GM18499 (cell line): Measurements from ENCODE around the gene TIMM8B.
"Not testable (repeated sequence)": the region's sequence is repeated elsewhere in the genome, so short reads cannot be mapped to it uniquely, and the experiment has no call there.

Source experiments
- ATAC-seq: cut with Tn5 transposase; IDR thresholded peaks from one replicate; pipeline ENCODE4 v1.9.1; 2021; ENCODE audit warnings: moderate number of reproducible peaks; ENCODE audit not compliant: insufficient read depth, unreplicated experiment

TIMM8B gene

DNA sequence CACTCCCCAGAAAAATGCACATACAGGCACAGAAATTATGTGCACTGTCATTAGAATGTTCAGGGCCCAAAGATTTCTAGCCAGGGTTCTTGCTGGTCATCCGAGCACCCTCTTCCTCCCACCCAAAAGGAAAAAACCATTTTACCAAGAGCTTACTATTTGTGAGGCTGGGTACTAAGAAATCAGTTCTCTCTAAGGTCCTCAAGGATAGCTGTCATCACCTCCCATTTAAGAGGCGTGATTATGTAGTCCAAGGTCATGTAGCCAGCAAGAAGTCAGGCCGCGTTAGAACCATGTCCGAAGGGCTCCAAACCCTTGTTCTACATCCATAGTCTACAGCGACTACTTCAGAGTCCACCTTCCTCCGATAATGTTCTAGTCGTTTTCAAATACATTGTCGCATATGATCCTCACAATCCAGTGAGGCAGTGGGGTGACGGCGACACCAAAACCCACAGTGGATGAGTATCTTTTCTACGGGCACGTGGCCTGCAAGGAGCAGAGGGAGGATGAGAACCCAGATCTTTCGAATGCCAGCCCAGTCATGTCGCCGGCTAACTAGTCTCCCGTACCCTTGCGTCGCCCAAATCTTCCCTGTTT lies 634 bp downstream of the TIMM8B start:
- peak; percentile 13 for ATAC-seq

DNA sequence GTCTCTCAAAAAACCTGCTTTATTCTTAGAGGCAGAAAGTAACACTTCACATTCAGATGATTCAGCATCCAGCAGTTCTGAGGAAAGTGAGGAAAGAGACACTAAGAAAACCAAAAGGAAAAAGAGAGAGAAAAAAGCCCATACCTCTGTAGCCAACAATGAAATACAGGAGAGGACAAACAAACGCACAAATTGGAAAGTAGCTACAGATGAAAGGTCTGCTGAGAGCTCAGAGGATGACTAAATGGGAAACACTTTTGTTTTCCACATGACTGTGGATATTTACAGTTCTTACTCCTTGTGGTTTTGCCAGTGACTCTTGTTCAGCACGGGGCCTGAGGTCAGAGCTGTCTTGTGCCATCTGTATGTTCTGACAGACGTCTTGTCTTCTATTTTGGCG lies 3.8 kb downstream of the TIMM8B start:
- ATAC-seq = no peak

DNA sequence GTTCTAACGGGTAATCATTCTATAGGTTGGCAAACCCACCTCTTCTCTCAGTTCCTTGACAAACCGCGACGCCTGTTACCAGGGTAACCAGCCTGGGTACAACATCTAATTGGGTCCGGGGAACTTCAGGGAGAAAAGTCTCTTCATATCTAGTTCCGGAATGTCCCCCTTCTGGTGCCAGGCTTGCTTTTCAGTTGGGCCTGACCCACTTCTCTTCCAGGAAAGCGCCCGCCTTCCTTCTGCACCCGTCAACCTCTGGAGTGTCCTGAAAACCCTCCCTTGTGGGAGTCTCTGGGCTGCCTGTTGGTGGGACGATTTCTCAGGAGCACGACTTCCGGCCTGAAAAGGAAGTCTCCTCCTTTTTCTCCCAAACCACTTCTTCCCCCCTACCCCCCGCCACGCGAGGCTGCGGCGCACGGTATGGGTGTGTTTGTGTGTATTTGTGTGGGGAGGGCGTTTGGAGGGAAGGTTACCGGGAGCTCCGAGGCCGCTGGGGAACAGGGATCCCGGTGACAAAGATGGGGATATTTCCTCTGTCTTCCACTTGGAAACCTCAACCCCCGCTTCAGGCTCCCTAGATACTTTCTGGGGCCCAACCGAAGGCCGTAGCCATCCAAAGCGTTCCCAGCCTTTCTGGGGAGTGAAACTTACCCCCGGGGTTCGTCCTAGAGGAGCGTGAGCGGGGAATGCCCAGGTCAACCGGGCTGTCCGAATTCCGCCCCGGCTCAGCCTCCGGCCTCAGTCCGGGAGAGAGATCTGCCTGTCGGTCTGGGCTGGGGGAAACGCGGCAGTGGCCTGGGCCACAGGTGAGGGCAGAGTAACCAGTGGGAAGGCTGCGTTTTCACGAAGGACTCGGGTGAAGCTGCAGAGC lies 12.4 kb downstream of the TIMM8B start, which contains the start of the genes NKAPD1 and PIH1D2:
TSS of gene NKAPD1 (plus strand) at position 359 of the 871 bp plus-strand sequence. CDS start 1,276 bp downstream, outside the sequence.
TSS of gene PIH1D2 (minus strand) at position 77 of the 871 bp plus-strand sequence. CDS start 843 bp downstream, outside the sequence.
- ATAC-seq = peak; percentile 60

DNA sequence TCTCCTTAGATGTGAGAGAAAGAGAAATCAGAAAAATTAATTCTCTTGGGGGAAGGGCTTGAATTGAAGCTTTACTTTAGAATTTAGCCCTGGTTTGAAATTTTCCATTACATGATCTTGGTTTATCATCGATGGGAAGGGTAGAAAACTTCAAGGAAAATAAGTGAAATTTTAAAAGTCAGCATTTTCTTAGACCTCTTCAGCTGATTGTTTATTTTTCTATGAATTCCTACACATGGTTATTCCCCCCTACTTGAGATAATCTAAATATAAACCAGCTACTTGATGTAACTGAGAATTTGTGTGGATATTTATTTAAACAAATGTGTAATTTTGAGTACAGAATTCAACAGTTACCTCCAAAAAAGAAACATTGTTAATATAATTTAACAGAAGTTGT lies 23.6 kb downstream of the TIMM8B start:
- no peak for ATAC-seq

DNA sequence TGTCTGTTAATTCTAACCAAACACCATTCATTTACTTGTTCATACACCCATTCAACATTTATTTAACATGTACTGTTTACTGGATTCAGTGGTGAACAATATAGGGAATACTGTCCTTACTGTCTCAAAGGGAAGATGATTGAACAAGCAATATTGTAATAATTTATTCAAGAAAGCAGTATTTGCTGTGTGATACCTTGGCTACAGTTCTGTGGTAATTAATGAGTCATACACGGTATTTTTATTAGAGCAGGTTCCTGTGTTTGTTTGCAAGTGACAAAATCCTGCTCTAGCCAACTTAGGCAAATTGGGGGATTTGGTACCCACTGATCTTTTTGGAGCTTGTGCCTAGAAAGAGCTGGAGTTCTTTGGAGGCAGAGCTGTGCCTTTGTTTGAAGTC lies 28.5 kb downstream of the TIMM8B start:
- ATAC-seq = no peak

DNA sequence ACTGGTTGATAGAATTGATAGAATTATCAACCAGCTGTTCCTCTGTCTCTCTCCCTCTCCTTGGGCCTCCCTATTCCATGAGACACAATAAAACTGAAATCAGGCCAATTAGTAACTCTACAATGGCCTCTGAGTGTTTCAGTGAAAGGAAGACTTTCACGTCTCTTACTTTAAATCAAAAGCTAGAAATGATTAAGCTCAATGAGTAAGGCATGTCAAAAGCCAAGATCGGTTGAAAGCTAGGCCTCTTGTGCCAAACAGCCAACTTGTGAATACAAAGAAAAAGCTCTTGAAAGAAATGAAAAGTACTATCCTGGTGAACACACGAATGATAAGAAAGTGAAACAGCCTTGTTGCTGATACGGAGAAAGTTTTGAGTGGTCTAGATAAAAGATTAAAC lies 29.4 kb downstream of the TIMM8B start:
- no peak for ATAC-seq

DNA sequence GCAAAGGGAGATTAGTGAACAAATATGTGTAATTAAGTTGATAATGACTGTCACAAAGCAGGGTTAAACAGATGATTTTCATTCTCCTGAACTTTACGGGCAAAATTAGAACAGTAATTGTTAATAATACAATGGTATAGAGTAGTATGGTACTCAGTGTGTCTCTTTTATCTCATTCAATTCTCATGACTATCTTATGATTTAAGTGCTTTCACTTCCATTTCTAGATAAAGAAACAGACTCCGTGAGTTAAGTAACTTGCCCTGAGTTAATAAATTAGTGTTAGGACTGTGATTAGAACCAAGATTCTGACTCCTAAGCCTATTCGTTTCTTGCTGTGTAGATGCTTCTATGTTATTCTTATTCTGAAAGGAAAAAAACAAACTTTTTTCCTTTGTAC lies 34.8 kb downstream of the TIMM8B start:
- ATAC-seq = no peak

DNA sequence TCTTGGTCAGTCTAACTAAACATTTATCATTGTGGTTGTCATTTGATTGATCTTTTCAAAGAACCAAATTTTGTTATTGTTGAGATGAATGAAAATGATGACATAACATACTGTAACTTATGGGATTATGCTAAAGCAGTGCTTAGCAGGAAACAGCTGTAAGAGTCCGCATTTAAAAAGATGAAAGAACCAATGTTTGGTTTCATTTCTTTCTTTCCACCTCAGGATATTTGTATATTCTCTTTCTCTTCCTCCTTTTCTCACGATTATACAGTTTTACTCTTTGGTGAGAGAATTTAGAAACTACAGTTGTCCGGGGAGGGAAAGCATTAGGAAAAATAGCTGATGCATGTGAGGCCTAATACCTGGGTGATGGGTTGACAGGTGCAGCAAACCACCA lies 35.8 kb downstream of the TIMM8B start:
- peak; percentile 75 for ATAC-seq

DNA sequence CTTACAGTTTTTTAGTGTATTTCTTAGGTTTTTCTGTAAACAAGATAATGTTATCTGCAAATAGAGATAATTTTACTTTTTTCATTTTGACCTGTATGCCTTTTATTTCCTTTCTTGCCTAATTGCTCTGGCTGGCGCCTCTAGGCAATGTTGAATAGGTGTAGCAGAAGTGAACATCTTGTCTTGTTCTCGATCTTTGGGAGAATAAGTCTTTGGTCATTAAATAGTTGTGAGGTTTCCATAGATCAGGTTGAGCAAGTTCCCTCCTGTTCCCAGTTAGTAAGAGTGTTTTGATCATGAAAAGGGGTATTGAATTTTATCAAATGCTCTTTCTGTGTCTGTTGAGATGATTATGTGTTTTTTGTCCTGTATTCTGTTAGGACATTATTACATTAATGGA lies 36.8 kb downstream of the TIMM8B start:
- no peak for ATAC-seq

DNA sequence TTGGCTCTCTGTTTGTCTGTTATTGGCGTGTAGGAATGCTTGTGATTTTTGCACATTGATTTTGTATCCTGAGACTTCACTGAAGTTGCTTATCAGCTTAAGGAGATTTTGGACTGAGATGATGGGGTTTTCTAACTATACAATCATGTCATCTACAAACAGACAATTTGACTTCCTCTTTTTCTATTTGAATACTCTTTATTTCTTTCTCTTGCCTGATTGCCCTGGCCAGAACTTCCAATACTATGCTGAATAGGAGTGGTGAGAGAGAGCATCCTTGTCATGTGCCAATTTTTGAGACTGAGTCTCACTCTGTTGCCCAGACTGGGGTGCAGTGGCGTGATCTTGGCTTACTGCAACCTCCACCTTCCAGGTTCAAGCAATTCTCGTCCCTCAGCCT lies 38.3 kb downstream of the TIMM8B start:
- not testable (repeated sequence) for ATAC-seq

DNA sequence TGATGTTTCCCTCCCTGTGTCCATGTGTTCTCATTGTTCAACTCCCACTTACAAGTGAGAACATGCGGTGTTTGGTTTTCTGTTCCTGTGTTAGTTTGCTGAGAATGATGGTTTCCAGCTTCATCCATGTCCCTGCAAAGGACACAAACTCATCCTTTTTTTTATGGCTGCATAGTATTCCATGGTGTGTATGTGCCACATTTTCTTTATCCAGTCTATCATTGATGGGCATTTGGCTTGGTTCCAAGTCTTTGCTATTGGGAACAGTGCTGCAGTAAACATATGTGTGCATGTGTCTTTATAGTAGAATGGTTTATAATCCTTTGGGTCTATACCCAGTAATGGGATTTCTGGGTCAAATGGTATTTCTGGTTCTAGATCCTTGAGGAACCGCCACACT lies 39.9 kb downstream of the TIMM8B start:
- not testable (repeated sequence) for ATAC-seq

DNA sequence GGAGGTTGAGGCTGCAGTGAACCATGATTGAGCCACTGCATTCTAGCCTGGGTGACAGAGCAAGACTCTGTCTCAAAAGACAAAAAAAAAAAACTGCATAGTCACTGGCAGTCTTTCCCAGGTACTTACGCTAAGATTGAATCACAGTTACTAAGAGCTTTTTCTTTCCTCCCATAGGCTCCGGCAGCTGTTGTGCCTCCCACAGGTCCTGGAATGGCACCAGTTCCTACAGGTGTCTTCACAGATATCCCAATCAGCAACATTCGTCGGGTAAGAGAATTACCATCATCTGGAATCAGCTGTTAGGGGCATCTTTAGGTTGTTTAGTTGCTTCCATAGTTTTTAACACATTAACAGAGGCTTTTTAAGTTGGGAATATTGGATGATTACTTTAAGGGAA lies 41.6 kb downstream of the TIMM8B start:
- ATAC-seq = no peak

DNA sequence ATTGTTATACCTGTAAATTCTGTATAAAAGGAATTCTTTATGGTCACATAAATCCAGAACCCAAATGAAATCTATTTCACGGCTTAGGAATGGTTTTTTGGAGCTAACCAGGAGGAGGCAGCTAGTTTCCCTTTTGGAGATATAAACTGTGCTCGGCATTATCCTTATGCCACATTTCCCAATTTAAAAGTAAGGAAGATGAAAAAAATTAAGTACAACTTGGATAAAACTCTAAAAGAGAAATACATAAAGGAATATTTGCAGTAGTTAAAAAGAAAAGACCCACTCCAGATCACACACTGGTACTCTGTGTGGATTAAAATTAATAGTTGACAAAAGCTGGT lies 43.6 kb downstream of the TIMM8B start:
- no peak for ATAC-seq

DNA sequence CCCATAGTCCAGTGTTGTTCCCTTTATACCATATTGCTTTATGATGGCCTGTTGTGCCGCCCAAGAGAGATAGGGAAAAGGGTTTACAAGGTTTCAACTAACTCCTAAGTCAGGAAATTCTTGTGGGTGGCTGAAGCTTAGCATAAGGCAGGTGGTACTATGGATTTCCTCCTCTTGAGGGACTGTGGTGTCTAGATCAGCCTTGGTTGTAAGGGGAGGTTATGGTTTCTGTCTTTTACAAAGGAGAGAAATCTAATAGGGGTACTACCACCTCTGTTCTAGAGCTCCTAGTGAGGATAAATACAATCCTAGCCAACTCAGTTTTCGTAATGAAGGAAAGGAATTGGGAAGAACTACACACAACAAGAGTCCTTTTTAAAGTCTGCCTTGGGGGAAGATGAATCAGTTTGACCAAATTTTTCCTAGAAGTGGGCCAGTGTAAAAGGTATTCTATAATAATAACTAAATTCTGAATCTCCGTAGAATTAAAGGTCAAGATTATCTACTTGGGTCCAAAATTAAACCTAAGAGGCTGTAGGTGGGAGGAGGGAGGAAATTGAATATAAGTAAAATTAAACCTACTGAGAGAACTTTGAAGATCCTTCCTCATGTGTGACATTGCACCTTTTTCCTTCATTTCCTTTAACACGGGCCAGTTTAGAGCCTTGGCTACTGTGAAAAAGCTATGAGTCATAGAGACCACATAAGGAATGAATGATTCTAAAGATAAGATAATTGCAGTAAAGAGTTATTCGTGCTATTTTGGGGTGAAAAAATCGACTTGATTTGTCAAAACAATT lies 44.2 kb downstream of the TIMM8B start:
- no peak for ATAC-seq

DNA sequence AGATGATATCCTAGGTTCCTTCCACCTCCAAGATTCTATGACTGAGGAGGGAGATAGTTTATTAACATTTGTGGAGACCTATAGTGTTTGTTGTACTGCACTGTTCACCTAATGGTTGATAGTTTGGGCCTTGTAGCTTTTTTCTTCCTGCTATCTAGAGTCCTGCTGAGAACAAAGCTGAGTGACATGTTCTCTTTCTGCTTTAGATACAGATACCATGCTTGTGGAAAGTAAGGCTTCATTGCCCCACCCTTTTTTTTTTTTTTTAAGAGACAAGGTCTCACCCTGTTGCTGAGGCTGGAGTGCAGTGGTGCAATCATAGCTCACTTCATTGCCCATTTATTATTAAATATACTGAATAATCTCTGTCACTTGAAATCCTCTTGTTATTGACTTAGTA lies 49.0 kb downstream of the TIMM8B start:
- ATAC-seq = no peak
